ENCODE data around the gene KCNMA1. TPM values are rescaled to one million over a fixed set of nuclear protein-coding genes. Genes with fewer than 3 reads are reported as not detected.

KCNMA1 gene
- total RNA-seq, 1 experiment from 2014 or later: 20.7 TPM

DNA sequence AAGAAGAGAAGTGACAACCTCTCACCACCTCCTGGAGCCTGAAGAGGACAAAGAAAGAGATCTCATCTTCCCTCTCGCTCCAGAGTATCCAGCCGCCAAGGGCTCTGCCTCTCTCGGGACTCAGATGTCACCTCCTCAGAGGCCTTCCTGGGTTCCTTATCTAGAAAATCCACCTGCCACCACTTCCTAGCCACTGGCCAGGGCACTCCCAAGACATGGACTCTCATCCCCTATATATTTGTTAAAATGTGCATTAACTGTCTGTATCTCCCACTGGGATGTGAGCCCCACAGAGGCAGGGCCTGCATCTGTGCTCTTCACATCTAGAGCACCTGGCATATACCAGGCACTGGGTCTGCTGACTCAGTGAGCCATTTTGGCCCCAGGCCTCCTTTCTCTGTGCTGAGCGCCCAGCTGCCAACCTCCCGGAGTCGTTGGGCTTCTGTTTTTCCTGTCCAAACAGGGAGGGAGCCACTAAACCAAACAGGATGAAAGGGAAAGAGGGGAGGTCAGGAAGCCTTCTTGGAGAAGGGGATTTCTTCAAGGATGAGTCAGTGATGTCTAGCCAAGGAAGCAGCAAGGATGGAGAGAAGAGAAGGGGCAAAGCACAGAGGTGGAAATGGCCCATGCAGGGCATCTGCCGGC lies 58.9 kb downstream of the KCNMA1 start:
- DNase-seq: no peak
- intact Hi-C loops (cut with micrococcal nuclease; ENCODE audit: unreplicated experiment): no loop called here
- TF ChIP-seq, protein P1, sequence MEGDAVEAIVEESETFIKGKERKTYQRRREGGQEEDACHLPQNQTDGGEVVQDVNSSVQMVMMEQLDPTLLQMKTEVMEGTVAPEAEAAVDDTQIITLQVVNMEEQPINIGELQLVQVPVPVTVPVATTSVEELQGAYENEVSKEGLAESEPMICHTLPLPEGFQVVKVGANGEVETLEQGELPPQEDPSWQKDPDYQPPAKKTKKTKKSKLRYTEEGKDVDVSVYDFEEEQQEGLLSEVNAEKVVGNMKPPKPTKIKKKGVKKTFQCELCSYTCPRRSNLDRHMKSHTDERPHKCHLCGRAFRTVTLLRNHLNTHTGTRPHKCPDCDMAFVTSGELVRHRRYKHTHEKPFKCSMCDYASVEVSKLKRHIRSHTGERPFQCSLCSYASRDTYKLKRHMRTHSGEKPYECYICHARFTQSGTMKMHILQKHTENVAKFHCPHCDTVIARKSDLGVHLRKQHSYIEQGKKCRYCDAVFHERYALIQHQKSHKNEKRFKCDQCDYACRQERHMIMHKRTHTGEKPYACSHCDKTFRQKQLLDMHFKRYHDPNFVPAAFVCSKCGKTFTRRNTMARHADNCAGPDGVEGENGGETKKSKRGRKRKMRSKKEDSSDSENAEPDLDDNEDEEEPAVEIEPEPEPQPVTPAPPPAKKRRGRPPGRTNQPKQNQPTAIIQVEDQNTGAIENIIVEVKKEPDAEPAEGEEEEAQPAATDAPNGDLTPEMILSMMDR (IDR thresholded peaks at IDR 0.05; ENCODE audit: insufficient read depth in 1 of 2, low read depth in 1 of 2, low read length in 1 of 2, severe bottlenecking in 1 of 2, unreplicated experiment in 1 of 2): no peak
- H3K27me3 Mint-ChIP-seq (ENCODE audit: insufficient read depth, unreplicated experiment): no peaks in the 10 kb centered on the region
- no peak overlapping the region for H3K4me3 ChIP-seq (ENCODE audit: low read depth, low read length)
- H3K9me3 Mint-ChIP-seq (ENCODE audit: unreplicated experiment): no peaks in the 10 kb centered on the region
- H3K4me3 Mint-ChIP-seq (ENCODE audit: unreplicated experiment): no peak overlapping the region
- no peaks in the 10 kb centered on the region for H3K27me3 ChIP-seq (replicated peaks; ENCODE audit: control insufficient read depth, insufficient read depth, low read length)
- no peaks in the 10 kb centered on the region for H3K36me3 ChIP-seq (ENCODE audit: control insufficient read depth, insufficient read depth, low read length)
- no TSS peak for BruUV-seq (replicated peaks)
- H3K9me3 ChIP-seq: no peaks in the 10 kb centered on the region
- no peaks in the 10 kb centered on the region for H3K36me3 Mint-ChIP-seq (ENCODE audit: insufficient read depth, unreplicated experiment)
- no peak overlapping the region for H3K27ac Mint-ChIP-seq (ENCODE audit: unreplicated experiment)
- H3K4me1 ChIP-seq: peaks cover 14% of the 10 kb centered on the region; the same call in 1 of the 2 replicates
- POLR2A ChIA-PET: no interaction called here
- CTCF ChIA-PET: no interaction called here
- peaks cover 6% of the 10 kb centered on the region for H3K4me1 Mint-ChIP-seq (ENCODE audit: low read depth, unreplicated experiment)

DNA sequence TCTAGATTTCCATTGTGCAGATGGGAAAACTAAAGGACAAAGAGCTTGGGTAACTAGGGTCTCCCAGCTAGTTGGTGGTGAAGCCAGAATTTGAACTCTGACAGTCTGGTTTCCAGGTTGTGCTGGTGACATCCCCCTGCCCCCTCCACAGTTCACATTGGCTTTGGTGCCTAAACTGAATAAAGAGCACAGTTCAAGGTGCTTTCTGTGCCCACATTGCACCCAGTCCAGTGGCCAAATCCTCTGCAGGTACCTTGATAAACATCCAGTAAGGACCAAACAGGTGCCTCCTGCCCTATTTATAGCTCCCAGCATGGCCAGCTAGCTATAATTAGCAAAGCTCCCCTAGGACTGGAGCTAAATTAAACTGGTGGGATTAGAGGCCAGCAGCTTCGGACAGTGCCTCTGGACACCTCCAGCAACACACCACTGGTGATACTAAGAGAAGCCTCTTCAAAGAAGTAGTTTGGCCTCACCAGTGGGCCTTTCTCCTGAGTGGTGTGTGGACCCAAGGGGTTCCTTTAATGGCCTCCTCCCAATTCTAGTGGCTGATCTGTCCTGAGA lies 59.9 kb downstream of the KCNMA1 start:
- Mint-ChIP-seq H3K27ac (ENCODE audit: unreplicated experiment) (no peak overlapping the region), H3K9me3 (ENCODE audit: unreplicated experiment) (no peaks in the 10 kb centered on the region), H3K4me1 (ENCODE audit: low read depth, unreplicated experiment) (peaks cover 6% of the 10 kb centered on the region), H3K4me3 (ENCODE audit: unreplicated experiment) (no peak overlapping the region), H3K27me3 (ENCODE audit: insufficient read depth, unreplicated experiment) (no peaks in the 10 kb centered on the region), H3K36me3 (ENCODE audit: insufficient read depth, unreplicated experiment) (no peaks in the 10 kb centered on the region)
- no peaks in the 10 kb centered on the region for H3K27me3 ChIP-seq (replicated peaks; ENCODE audit: control insufficient read depth, insufficient read depth, low read length)
- DNase-seq: no peak
- H3K36me3 ChIP-seq (ENCODE audit: control insufficient read depth, insufficient read depth, low read length): no peaks in the 10 kb centered on the region
- POLR2A ChIA-PET: no interaction called here
- no peak overlapping the region for H3K4me3 ChIP-seq (ENCODE audit: low read depth, low read length)
- BruUV-seq (replicated peaks): no TSS peak
- CTCF ChIA-PET: no interaction called here
- TF ChIP-seq, protein P1 (IDR thresholded peaks at IDR 0.05; ENCODE audit: insufficient read depth in 1 of 2, low read depth in 1 of 2, low read length in 1 of 2, severe bottlenecking in 1 of 2, unreplicated experiment in 1 of 2): no peak
- intact Hi-C loops (cut with micrococcal nuclease; ENCODE audit: unreplicated experiment): no loop called here
- peaks cover 10% of the 10 kb centered on the region; the same call in 1 of the 2 replicates for H3K4me1 ChIP-seq
- no peaks in the 10 kb centered on the region for H3K9me3 ChIP-seq

DNA sequence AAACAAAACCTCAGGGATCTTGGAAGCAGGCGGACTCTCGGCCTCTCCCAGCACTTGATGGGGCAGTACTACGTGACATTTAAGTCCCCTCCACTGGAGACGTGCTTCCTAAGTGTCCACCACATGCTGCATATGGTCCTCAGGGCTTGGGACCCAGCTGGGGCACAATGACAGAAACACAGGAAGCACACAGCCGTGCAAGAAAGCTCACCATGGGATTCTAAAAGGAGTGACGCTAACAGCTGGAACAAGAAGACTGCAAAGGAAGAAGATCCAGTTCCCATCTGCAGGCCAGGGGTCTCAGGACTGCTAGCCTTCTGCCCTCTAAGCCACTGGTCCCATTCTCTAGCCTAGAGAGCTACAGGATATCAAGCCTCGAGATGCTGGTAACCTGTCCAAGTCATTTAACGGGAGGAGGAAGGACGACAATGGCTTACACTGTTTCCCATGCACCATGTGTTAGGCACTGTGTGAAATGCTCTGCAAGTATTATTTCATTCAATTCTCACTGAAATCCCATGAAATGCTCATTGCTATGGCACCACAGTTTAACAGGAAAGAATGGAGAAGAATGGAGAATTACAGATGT lies 61.1 kb downstream of the KCNMA1 start:
- no peaks in the 10 kb centered on the region for H3K9me3 Mint-ChIP-seq (ENCODE audit: unreplicated experiment)
- no TSS peak for BruUV-seq (replicated peaks)
- no peak overlapping the region for H3K27ac Mint-ChIP-seq (ENCODE audit: unreplicated experiment)

More for the DNA sequence above, 61.1 kb downstream of the KCNMA1 start:
- Histone ChIP-seq H3K4me3 (ENCODE audit: low read depth, low read length) (no peak overlapping the region), H3K36me3 (ENCODE audit: control insufficient read depth, insufficient read depth, low read length) (no peaks in the 10 kb centered on the region), H3K9me3 (no peaks in the 10 kb centered on the region), H3K4me1 (peaks cover 7% of the 10 kb centered on the region; the same call in 1 of the 2 replicates), H3K27me3 (replicated peaks; ENCODE audit: control insufficient read depth, insufficient read depth, low read length) (no peaks in the 10 kb centered on the region)
- TF ChIP-seq, protein P1 (IDR thresholded peaks at IDR 0.05; ENCODE audit: insufficient read depth in 1 of 2, low read depth in 1 of 2, low read length in 1 of 2, severe bottlenecking in 1 of 2, unreplicated experiment in 1 of 2): no peak
- no peak for DNase-seq
- Mint-ChIP-seq H3K4me1 (ENCODE audit: low read depth, unreplicated experiment) (peaks cover 6% of the 10 kb centered on the region), H3K27me3 (ENCODE audit: insufficient read depth, unreplicated experiment) (no peaks in the 10 kb centered on the region), H3K36me3 (ENCODE audit: insufficient read depth, unreplicated experiment) (no peaks in the 10 kb centered on the region), H3K4me3 (ENCODE audit: unreplicated experiment) (no peak overlapping the region)
- intact Hi-C loops (cut with micrococcal nuclease; ENCODE audit: unreplicated experiment): no loop called here
- ChIA-PET POLR2A (no interaction called here), CTCF (interaction anchor here (0.6 kb wide), 1 partner anchor 138 kb away, joined by 3 read pairs; no protein-coding TSS in a partner anchor)
